Measurements from ENCODE around the gene ZFX.
"Not testable (repeated sequence)": the region's sequence is repeated elsewhere in the genome, so short reads cannot be mapped to it uniquely, and the experiment has no call there.

ZFX gene

GRCh38 chrX:24151513-24151912 is 2.0 kb downstream of the ZFX start:
- in situ Hi-C loops (cut with MboI; ENCODE audit: low sequenced_read_pairs) = no loop called here

GRCh38 chrX:24153178-24153795 is 3.8 kb downstream of the ZFX start:
- in situ Hi-C loops (cut with MboI; ENCODE audit: low sequenced_read_pairs) = no loop called here

- in situ Hi-C loops (cut with MboI; ENCODE audit: low sequenced_read_pairs) = no loop called here
Observed at GRCh38 chrX:24153796-24154189, 4.3 kb downstream of the ZFX start.

- in situ Hi-C loops (cut with MboI; ENCODE audit: low sequenced_read_pairs) = no loop called here
Observed at GRCh38 chrX:24154490-24155034, 5.0 kb downstream of the ZFX start.

GRCh38 chrX:24155747-24156146 is 6.2 kb downstream of the ZFX start:
- in situ Hi-C loops (cut with MboI; ENCODE audit: low sequenced_read_pairs) = not testable (repeated sequence)

GRCh38 chrX:24156177-24156576 is 6.6 kb downstream of the ZFX start:
- in situ Hi-C loops (cut with MboI; ENCODE audit: low sequenced_read_pairs) = no loop called here

GRCh38 chrX:24158881-24159280 is 9.4 kb downstream of the ZFX start:
- in situ Hi-C loops (cut with MboI; ENCODE audit: low sequenced_read_pairs) = no loop called here

- in situ Hi-C loops (cut with MboI; ENCODE audit: low sequenced_read_pairs) = no loop called here
Observed at GRCh38 chrX:24166078-24166477, 16.5 kb downstream of the ZFX start.

GRCh38 chrX:24167719-24168472 is 18.4 kb downstream of the ZFX start:
- in situ Hi-C loops (cut with MboI; ENCODE audit: low sequenced_read_pairs) = no loop called here

GRCh38 chrX:24168807-24169206 is 19.3 kb downstream of the ZFX start:
- in situ Hi-C loops (cut with MboI; ENCODE audit: low sequenced_read_pairs) = no loop called here

- in situ Hi-C loops (cut with MboI; ENCODE audit: low sequenced_read_pairs) = no loop called here
Observed at GRCh38 chrX:24169211-24169610, 19.7 kb downstream of the ZFX start.

GRCh38 chrX:24173115-24173847 is 23.8 kb downstream of the ZFX start:
- in situ Hi-C loops (cut with MboI; ENCODE audit: low sequenced_read_pairs) = no loop called here

GRCh38 chrX:24175276-24175675 is 25.7 kb downstream of the ZFX start:
- in situ Hi-C loops (cut with MboI; ENCODE audit: low sequenced_read_pairs) = no loop called here

- in situ Hi-C loops (cut with MboI; ENCODE audit: low sequenced_read_pairs) = no loop called here
Observed at GRCh38 chrX:24178441-24178840, 28.9 kb downstream of the ZFX start.

- in situ Hi-C loops (cut with MboI; ENCODE audit: low sequenced_read_pairs) = no loop called here
Observed at GRCh38 chrX:24184018-24184417, 34.5 kb downstream of the ZFX start.

- in situ Hi-C loops (cut with MboI; ENCODE audit: low sequenced_read_pairs) = no loop called here
Observed at GRCh38 chrX:24186483-24186882, 37.0 kb downstream of the ZFX start.

GRCh38 chrX:24186986-24187385 is 37.5 kb downstream of the ZFX start:
- in situ Hi-C loops (cut with MboI; ENCODE audit: low sequenced_read_pairs) = no loop called here

- in situ Hi-C loops (cut with MboI; ENCODE audit: low sequenced_read_pairs) = no loop called here
Observed at GRCh38 chrX:24189490-24189889, 40.0 kb downstream of the ZFX start.

- in situ Hi-C loops (cut with MboI; ENCODE audit: low sequenced_read_pairs) = no loop called here
Observed at GRCh38 chrX:24190500-24191156, 41.1 kb downstream of the ZFX start.

GRCh38 chrX:24196509-24196908 is 47.0 kb downstream of the ZFX start:
- in situ Hi-C loops (cut with MboI; ENCODE audit: low sequenced_read_pairs) = no loop called here

- in situ Hi-C loops (cut with MboI; ENCODE audit: low sequenced_read_pairs) = no loop called here
Observed at GRCh38 chrX:24198101-24198500, 48.6 kb downstream of the ZFX start.
